SK-N-SH treated with all-trans-retinoic acid at 6 μM for 48 hours (cell line): Measurements from ENCODE around the gene GBGT1.

ENCODE experiments used
- ATAC-seq: fragments of 200-7000 bp; cut with Tn5 transposase; 3 replicates; pipeline ENCODE4 v1.9.1; 2020; ENCODE audit warnings: mild to moderate bottlenecking, moderate library complexity
- BACH2 ChIP-seq: fragments of 250-450 bp; sonication (Bioruptor Pico); IDR thresholded peaks from 2 replicates; pipeline ENCODE4 v1.9.0; 2021; ENCODE audit warnings: mild to moderate bottlenecking, borderline replicate concordance
- CREB5 ChIP-seq: fragments of 250-450 bp; sonication (Bioruptor Pico); IDR thresholded peaks from 2 replicates; pipeline ENCODE4 v1.5.1; 2020; ENCODE audit warnings: low read depth, mild to moderate bottlenecking, moderate library complexity
- CSDC2 ChIP-seq: fragments of 250-450 bp; sonication (Bioruptor Pico); IDR thresholded peaks from 2 replicates; pipeline ENCODE4 v1.5.0; 2020; ENCODE audit warnings: mild to moderate bottlenecking, moderate library complexity
- CSRNP3 ChIP-seq: fragments of 250-450 bp; sonication (Bioruptor Pico); IDR thresholded peaks from 2 replicates; pipeline ENCODE4 v1.5.1; 2021; ENCODE audit warnings: mild to moderate bottlenecking, moderate library complexity
- ESRRG ChIP-seq: fragments of 250-450 bp; sonication (Bioruptor Pico); IDR thresholded peaks from 2 replicates; pipeline ENCODE4 v1.6.1; 2021; ENCODE audit warnings: mild to moderate bottlenecking
- GLIS3 ChIP-seq: fragments of 250-450 bp; sonication (Bioruptor Pico); IDR thresholded peaks from 2 replicates; pipeline ENCODE4 v1.5.0; 2020; ENCODE audit warnings: mild to moderate bottlenecking, moderate library complexity
- ISL1 ChIP-seq: fragments of 250-450 bp; sonication (Bioruptor Pico); IDR thresholded peaks from 2 replicates; pipeline ENCODE4 v2.1.2; 2022; ENCODE audit warnings: mild to moderate bottlenecking, moderate library complexity
- PATZ1 ChIP-seq: fragments of 250-450 bp; sonication (Bioruptor Pico); IDR thresholded peaks from 2 replicates; pipeline ENCODE4 v1.8.0; 2020; ENCODE audit warnings: mild to moderate bottlenecking, moderate library complexity, borderline replicate concordance
- POU6F1 ChIP-seq: fragments of 250-450 bp; sonication (Bioruptor Pico); IDR thresholded peaks from 2 replicates; pipeline ENCODE4 v1.8.0; 2021; ENCODE audit warnings: low read depth, mild to moderate bottlenecking, moderate library complexity, borderline replicate concordance
- TCF4 ChIP-seq: fragments of 250-450 bp; sonication (Bioruptor Pico); IDR thresholded peaks from 2 replicates; pipeline ENCODE4 v1.8.0; 2021; ENCODE audit warnings: mild to moderate bottlenecking, moderate library complexity, borderline replicate concordance
- TOX ChIP-seq: fragments of 250-450 bp; sonication (Bioruptor Pico); IDR thresholded peaks from 2 replicates; pipeline ENCODE4 v1.8.0; 2021; ENCODE audit warnings: mild to moderate bottlenecking, moderate library complexity, borderline replicate concordance
- ZFP3 ChIP-seq: fragments of 250-450 bp; sonication (Bioruptor Pico); IDR thresholded peaks from 2 replicates; pipeline ENCODE4 v1.5.0; 2020; ENCODE audit warnings: mild to moderate bottlenecking, moderate library complexity
- ZNF565 ChIP-seq: fragments of 450-650 bp; formaldehyde crosslinking; conservative IDR thresholded peaks from 2 replicates; pipeline ENCODE4 v1.5.0; 2020; ENCODE audit warnings: low read depth, mild to moderate bottlenecking, moderate library complexity
- ZNF70 ChIP-seq: fragments of 450-650 bp; formaldehyde crosslinking; IDR thresholded peaks from 2 replicates; pipeline ENCODE4 v1.5.0; 2020; ENCODE audit warnings: mild to moderate bottlenecking, moderate library complexity

The GBGT1 gene

GRCh38 chr9:133104718-133105460 is 58.8 kb downstream of the GBGT1 start (continued):
- no peak for TF ChIP-seq CSRNP3 (CRISPR knock-in tag)
- TF ChIP-seq, all 23 proteins: peak for 0

GRCh38 chr9:133103987-133104505 is 59.7 kb downstream of the GBGT1 start:
- TF ChIP-seq BACH2 (CRISPR knock-in tag) (no peak), ISL1 (CRISPR knock-in tag) (no peak), TOX (no peak), TCF4 (no peak), ZFP3 (no peak), CREB5 (CRISPR knock-in tag) (no peak), POU6F1 (CRISPR knock-in tag) (no peak), GLIS3 (CRISPR knock-in tag) (no peak), ESRRG (CRISPR knock-in tag) (no peak), ZNF565 (CRISPR knock-in tag) (no peak), PATZ1 (CRISPR knock-in tag) (no peak), CSDC2 (no peak)
- no peak for ATAC-seq

- TF ChIP-seq ZNF70 (peak; percentile 99), TOX (no peak), CSDC2 (no peak), GLIS3 (CRISPR knock-in tag) (no peak), POU6F1 (CRISPR knock-in tag) (no peak)
- ATAC-seq = peak; percentile 87
These were observed 60.3 kb downstream of the GBGT1 start for GRCh38 chr9:133103183-133103986.
